ENCODE data around the gene GHRH.

GRCh38 chr20:37276494-37277252, 15.1 kb upstream of the GHRH start:
- no peak for TF ChIP-seq ZNF302 (CRISPR knock-in tag; IDR thresholded peaks at IDR 0.05)
- peak; percentile 42 for TF ChIP-seq CTCF (IDR thresholded peaks at IDR 0.05)
- TF ChIP-seq ATOH8 (CRISPR knock-in tag; IDR thresholded peaks at IDR 0.05; ENCODE audit: low read depth) = no peak
- no peak for TF ChIP-seq HDAC2 (IDR thresholded peaks at IDR 0.05)
- no peak for TF ChIP-seq POLR2A (IDR thresholded peaks at IDR 0.05; ENCODE audit: low read length)
- TF ChIP-seq USF2 (IDR thresholded peaks at IDR 0.05) = no peak
- TF ChIP-seq ESRRA (IDR thresholded peaks at IDR 0.05; ENCODE audit: borderline replicate concordance, low read length) = no peak
